ENCODE data around the gene ATXN1. TPM values are rescaled to one million over a fixed set of nuclear protein-coding genes. Genes with fewer than 3 reads are reported as not detected.

The ATXN1 gene
- polyA plus RNA-seq, 1 donor (not counting 4 experiments of a cell fraction or from before 2014, with no cell fraction given), result 9.7 TPM

DNA sequence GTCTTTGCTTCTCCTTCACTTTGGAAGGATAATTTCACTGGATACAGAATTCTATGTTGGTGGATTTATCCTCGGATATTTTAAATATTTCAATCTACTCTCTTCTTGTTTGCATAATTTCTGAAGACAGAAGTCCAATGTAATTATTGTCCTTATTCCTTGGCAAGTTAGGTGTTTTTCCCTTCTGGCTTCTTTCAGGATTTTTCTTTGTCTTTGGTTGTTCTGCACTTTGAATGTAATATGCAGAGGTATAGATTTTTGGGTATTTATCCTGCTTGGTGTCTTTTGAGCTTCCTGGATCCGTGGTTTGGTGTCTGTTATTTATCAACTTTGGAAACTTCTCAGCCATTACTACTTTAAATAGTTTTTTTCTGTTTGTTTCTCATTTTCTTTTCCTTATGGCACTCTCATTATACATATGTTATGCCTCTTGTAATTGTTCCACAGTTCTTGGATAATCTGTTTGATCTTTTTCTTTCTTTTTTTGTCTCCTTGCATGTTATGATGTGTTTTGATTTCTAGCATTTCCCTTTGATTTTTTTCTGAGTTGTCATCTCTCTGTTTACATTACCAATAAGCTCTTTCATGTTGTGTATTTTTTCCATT is 48.6 kb upstream of the ATXN1 start:
- DNase-seq (ENCODE audit: low read depth, low spot score), result no peak
- no peaks in the 10 kb centered on the region for H3K79me2 ChIP-seq (ENCODE audit: control insufficient read depth, insufficient read depth, low read length)
- no peak overlapping the region for H3K4me2 ChIP-seq (ENCODE audit: control insufficient read depth, extremely low read depth, insufficient read depth, low read depth, low read length)
- H3K9ac ChIP-seq (ENCODE audit: control insufficient read depth, extremely low read depth, insufficient read depth, low read length), result no peak overlapping the region
- H3K4me1 ChIP-seq (ENCODE audit: control insufficient read depth, extremely low read depth, insufficient read depth, low read length), result peaks cover 8% of the 10 kb centered on the region
- H3K27ac ChIP-seq (ENCODE audit: control insufficient read depth, insufficient read depth, low read length), result no peak overlapping the region
- no peaks in the 10 kb centered on the region for H3K9me1 ChIP-seq (ENCODE audit: control insufficient read depth, extremely low read depth, insufficient read depth, low read length)
- H3K36me3 ChIP-seq (ENCODE audit: control insufficient read depth in 2 of 2, extremely low read depth in 1 of 2, insufficient read depth in 2 of 2, low read length in 2 of 2), result no peaks in the 10 kb centered on the region
- H3K27me3 ChIP-seq (ENCODE audit: control insufficient read depth, extremely low read depth, insufficient read depth, low read length), result no peaks in the 10 kb centered on the region
- H3K4me3 ChIP-seq (ENCODE audit: control insufficient read depth in 2 of 3, extremely low read depth in 1 of 3, insufficient read depth in 2 of 3, low read depth in 1 of 3, low read length in 3 of 3), result no peak overlapping the region
- no peak for TF ChIP-seq EZH2 (IDR thresholded peaks at IDR 0.05; ENCODE audit: low read length)
- TF ChIP-seq, protein P1, sequence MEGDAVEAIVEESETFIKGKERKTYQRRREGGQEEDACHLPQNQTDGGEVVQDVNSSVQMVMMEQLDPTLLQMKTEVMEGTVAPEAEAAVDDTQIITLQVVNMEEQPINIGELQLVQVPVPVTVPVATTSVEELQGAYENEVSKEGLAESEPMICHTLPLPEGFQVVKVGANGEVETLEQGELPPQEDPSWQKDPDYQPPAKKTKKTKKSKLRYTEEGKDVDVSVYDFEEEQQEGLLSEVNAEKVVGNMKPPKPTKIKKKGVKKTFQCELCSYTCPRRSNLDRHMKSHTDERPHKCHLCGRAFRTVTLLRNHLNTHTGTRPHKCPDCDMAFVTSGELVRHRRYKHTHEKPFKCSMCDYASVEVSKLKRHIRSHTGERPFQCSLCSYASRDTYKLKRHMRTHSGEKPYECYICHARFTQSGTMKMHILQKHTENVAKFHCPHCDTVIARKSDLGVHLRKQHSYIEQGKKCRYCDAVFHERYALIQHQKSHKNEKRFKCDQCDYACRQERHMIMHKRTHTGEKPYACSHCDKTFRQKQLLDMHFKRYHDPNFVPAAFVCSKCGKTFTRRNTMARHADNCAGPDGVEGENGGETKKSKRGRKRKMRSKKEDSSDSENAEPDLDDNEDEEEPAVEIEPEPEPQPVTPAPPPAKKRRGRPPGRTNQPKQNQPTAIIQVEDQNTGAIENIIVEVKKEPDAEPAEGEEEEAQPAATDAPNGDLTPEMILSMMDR (optimal IDR thresholded peaks at IDR 0.05 in 1 of 3, IDR thresholded peaks at IDR 0.05 in 1 of 3, conservative IDR thresholded peaks at IDR 0.05 in 1 of 3; ENCODE audit: extremely low read depth in 1 of 3, insufficient read depth in 2 of 3, low read length in 3 of 3), result no peak
- H2AFZ ChIP-seq (ENCODE audit: control insufficient read depth, low read length), result no peak overlapping the region
- no peak for FAIRE-seq
- no peaks in the 10 kb centered on the region for H4K20me1 ChIP-seq (ENCODE audit: control insufficient read depth, extremely low read depth, insufficient read depth, low read length)
- peaks cover 3% of the 10 kb centered on the region for H3K9me3 ChIP-seq (ENCODE audit: control insufficient read depth, low read depth, low read length)
- dilution Hi-C loops (cut with MboI; ENCODE audit: extremely low pct_ligation_motif_present, low sequenced_read_pairs), result no loop called here

DNA sequence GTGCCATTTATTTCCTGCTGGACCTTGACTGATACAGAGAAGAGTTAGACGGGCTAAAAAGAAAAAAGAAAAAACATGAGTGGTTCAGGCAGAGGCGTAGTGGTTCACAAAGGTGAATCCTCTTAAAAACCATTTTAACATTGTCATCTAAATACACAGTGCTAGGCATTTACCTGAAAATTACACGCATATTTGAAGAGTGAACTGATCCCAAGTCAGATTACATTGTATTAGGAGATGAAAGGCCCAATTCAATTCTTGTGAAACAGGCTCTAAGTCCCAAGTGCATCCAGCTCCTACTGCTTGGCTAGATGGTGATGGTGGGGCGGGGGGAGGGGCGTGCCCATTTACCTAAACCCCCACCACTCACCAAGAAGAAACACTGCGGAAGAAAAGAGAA is 46.7 kb upstream of the ATXN1 start:
- H3K9me1 ChIP-seq (ENCODE audit: control insufficient read depth, extremely low read depth, insufficient read depth, low read length), result no peaks in the 10 kb centered on the region
- peaks cover 2% of the 10 kb centered on the region for H3K9me3 ChIP-seq (ENCODE audit: control insufficient read depth, low read depth, low read length)
- no peak overlapping the region for H3K9ac ChIP-seq (ENCODE audit: control insufficient read depth, extremely low read depth, insufficient read depth, low read length)
- H3K27ac ChIP-seq (ENCODE audit: control insufficient read depth, insufficient read depth, low read length), result no peak overlapping the region
- no peaks in the 10 kb centered on the region for H4K20me1 ChIP-seq (ENCODE audit: control insufficient read depth, extremely low read depth, insufficient read depth, low read length)
- DNase-seq (ENCODE audit: low read depth, low spot score) (no peak), FAIRE-seq (no peak)
- no peak for TF ChIP-seq EZH2 (IDR thresholded peaks at IDR 0.05; ENCODE audit: low read length)
- TF ChIP-seq, protein P1 (optimal IDR thresholded peaks at IDR 0.05 in 1 of 3, IDR thresholded peaks at IDR 0.05 in 1 of 3, conservative IDR thresholded peaks at IDR 0.05 in 1 of 3; ENCODE audit: extremely low read depth in 1 of 3, insufficient read depth in 2 of 3, low read length in 3 of 3), result no peak
- no peaks in the 10 kb centered on the region for H3K36me3 ChIP-seq (ENCODE audit: control insufficient read depth in 2 of 2, extremely low read depth in 1 of 2, insufficient read depth in 2 of 2, low read length in 2 of 2)
- dilution Hi-C loops (cut with MboI; ENCODE audit: extremely low pct_ligation_motif_present, low sequenced_read_pairs), result no loop called here
- H3K4me1 ChIP-seq (ENCODE audit: control insufficient read depth, extremely low read depth, insufficient read depth, low read length), result peaks cover 14% of the 10 kb centered on the region
- no peak overlapping the region for H3K4me2 ChIP-seq (ENCODE audit: control insufficient read depth, extremely low read depth, insufficient read depth, low read depth, low read length)
- H3K79me2 ChIP-seq (ENCODE audit: control insufficient read depth, insufficient read depth, low read length), result no peaks in the 10 kb centered on the region
- no peak overlapping the region for H2AFZ ChIP-seq (ENCODE audit: control insufficient read depth, low read length)
- H3K27me3 ChIP-seq (ENCODE audit: control insufficient read depth, extremely low read depth, insufficient read depth, low read length), result no peaks in the 10 kb centered on the region
- no peak overlapping the region for H3K4me3 ChIP-seq (ENCODE audit: control insufficient read depth in 2 of 3, extremely low read depth in 1 of 3, insufficient read depth in 2 of 3, low read depth in 1 of 3, low read length in 3 of 3)

All from keratinocyte (primary cell).